ENCODE data around the gene CUL9. TPM values are rescaled to one million over a fixed set of nuclear protein-coding genes. Genes with fewer than 3 reads are reported as not detected.
A peak's percentile ranks its signal among the peaks of the same experiment; 100 is the strongest.

Gene CUL9
- total RNA-seq, 4 donors from 2014 or later: 55.5 to 114 (median 85.5) TPM

DNA sequence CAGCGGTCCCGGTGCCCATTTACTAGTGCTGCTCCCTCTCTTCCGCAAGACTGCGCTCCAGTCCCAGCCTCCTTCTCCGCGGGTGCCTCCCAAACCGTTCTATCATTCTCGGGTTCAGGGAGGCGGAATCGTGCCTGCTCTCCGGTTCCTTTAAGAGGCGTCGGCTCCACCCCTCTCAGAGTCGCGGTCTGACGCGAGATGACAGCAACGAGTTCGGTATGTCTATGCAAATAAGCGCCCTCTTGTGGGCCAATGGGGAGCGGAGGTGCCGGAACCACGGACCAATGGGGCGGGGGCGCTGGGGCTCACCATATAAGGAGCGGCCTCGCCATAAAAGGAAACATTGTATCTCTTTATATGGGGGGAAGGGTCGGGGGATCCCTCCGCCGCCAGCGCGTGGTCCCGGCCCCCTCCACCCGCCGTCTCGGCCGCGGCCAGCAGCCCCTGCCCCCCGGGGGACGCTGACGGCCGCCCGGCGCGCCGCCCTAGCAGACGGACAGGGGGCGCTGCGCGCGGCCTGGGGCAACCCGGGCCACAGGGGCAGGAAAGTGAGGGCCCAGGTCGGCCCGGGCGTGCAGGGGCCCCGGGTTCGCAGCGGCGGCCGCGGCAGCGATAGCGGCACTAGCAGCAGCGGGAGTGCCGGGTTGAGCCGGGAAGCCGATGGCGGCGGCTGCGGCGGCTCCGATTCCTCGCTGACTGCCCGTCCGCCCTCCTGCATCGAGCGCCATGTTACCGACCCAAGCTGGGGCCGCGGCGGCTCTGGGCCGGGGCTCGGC is 10.9 kb upstream of the CUL9 start, which contains the start of gene SRF:
Gene SRF, plus strand, starts transcription at position 339 of the 776 bp plus-strand sequence. Its CDS starts 388 bp downstream, at position 727.
- no peaks in the 10 kb centered on the region for H3K9me3 ChIP-seq
- peak within 1 kb of the TSS; percentile 90 to 98 (median 94) for H3K4me3 ChIP-seq
- H3K4me1 ChIP-seq: peaks cover 5 to 29% (median 13%) of the 10 kb centered on the region in 4 donors
- no peaks in the 10 kb centered on the region for H3K27me3 ChIP-seq
- peak within 1 kb of the TSS; percentile 93 to 99 (median 98) for H3K27ac ChIP-seq
- H3K36me3 ChIP-seq: peaks cover 0 to 8% (median 0%) of the 10 kb centered on the region in 3 donors
- TF ChIP-seq POLR2A (IDR thresholded peaks at IDR 0.05): peak; percentile 52 to 60
- TF ChIP-seq, protein P1, sequence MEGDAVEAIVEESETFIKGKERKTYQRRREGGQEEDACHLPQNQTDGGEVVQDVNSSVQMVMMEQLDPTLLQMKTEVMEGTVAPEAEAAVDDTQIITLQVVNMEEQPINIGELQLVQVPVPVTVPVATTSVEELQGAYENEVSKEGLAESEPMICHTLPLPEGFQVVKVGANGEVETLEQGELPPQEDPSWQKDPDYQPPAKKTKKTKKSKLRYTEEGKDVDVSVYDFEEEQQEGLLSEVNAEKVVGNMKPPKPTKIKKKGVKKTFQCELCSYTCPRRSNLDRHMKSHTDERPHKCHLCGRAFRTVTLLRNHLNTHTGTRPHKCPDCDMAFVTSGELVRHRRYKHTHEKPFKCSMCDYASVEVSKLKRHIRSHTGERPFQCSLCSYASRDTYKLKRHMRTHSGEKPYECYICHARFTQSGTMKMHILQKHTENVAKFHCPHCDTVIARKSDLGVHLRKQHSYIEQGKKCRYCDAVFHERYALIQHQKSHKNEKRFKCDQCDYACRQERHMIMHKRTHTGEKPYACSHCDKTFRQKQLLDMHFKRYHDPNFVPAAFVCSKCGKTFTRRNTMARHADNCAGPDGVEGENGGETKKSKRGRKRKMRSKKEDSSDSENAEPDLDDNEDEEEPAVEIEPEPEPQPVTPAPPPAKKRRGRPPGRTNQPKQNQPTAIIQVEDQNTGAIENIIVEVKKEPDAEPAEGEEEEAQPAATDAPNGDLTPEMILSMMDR (IDR thresholded peaks at IDR 0.05): peak; percentile 58 to 93 (median 86)
- peak; percentile 99 to 100 (median 100) for DNase-seq

DNA sequence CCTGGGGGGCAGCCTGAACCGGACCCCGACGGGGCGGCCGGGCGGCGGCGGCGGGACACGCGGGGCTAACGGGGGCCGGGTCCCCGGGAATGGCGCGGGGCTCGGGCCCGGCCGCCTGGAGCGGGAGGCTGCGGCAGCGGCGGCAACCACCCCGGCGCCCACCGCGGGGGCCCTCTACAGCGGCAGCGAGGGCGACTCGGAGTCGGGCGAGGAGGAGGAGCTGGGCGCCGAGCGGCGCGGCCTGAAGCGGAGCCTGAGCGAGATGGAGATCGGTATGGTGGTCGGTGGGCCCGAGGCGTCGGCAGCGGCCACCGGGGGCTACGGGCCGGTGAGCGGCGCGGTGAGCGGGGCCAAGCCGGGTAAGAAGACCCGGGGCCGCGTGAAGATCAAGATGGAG is 10.3 kb upstream of the CUL9 start:
- no peak for TF ChIP-seq POLR2A (IDR thresholded peaks at IDR 0.05)
- TF ChIP-seq, protein P1 (IDR thresholded peaks at IDR 0.05): no peak
- Histone ChIP-seq H3K4me3 (peak overlapping the region; percentile 90 to 98 (median 94)), H3K27me3 (no peaks in the 10 kb centered on the region), H3K4me1 (peaks cover 5 to 29% (median 13%) of the 10 kb centered on the region in 4 donors), H3K27ac (peak overlapping the region; percentile 93 to 99 (median 98)), H3K36me3 (peaks cover 0 to 14% (median 0%) of the 10 kb centered on the region in 3 donors), H3K9me3 (no peaks in the 10 kb centered on the region)
- DNase-seq: peak in 1 of 3 donors; percentile 51

- peak overlapping the region; percentile 90 to 98 (median 94) for H3K4me3 ChIP-seq
- peak overlapping the region; percentile 93 to 99 (median 98) for H3K27ac ChIP-seq
- DNase-seq: peak; percentile 55 to 72 (median 66)
- TF ChIP-seq, protein P1 (IDR thresholded peaks at IDR 0.05): no peak
- TF ChIP-seq POLR2A (IDR thresholded peaks at IDR 0.05): no peak
- H3K9me3 ChIP-seq: no peaks in the 10 kb centered on the region
- peaks cover 0 to 19% (median 0%) of the 10 kb centered on the region in 3 donors for H3K36me3 ChIP-seq
- peaks cover 5 to 29% (median 13%) of the 10 kb centered on the region in 4 donors for H3K4me1 ChIP-seq
- no peaks in the 10 kb centered on the region for H3K27me3 ChIP-seq
These were observed 9.6 kb upstream of the CUL9 start for GRCh38 chr6:43172104-43173007.

DNA sequence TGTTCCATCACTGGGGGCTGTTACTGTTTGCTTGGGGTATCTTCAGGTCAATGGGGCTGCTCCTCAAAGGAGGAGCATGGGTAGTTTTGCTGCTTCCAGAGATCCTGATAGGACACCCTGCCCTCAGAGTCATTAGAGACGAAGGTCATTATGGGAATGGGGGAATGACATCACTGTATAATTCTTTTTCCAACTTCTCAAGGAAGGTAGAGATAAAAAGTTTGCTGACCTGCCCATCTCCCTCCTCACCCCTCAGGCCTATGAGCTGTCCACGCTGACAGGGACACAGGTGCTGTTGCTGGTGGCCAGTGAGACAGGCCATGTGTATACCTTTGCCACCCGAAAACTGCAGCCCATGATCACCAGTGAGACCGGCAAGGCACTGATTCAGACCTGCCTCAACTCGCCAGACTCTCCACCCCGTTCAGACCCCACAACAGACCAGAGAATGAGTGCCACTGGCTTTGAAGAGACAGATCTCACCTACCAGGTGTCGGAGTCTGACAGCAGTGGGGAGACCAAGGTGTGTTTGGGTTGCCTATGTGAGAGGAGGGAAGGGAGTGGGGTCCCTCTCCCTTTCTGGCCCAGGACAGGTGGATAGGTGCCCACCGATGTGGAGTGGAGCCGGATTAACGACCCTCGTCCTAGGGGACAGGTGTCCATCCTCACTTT is 8.3 kb upstream of the CUL9 start:
- Histone ChIP-seq H3K36me3 (peaks cover 0 to 33% (median 0%) of the 10 kb centered on the region in 3 donors), H3K27me3 (no peaks in the 10 kb centered on the region), H3K4me1 (peaks cover 5 to 29% (median 13%) of the 10 kb centered on the region in 4 donors), H3K4me3 (peak overlapping the region; percentile 33 to 98 (median 69)), H3K9me3 (no peaks in the 10 kb centered on the region), H3K27ac (peak overlapping the region; percentile 93 to 99 (median 98))
- DNase-seq: peak in 1 of 3 donors; percentile 18
- TF ChIP-seq, protein P1 (IDR thresholded peaks at IDR 0.05): no peak
- no peak for TF ChIP-seq POLR2A (IDR thresholded peaks at IDR 0.05)

All from Peyer's patch (tissue), 4 donors.